CD4-positive, alpha-beta T cell treated with Interleukin-17A for 4 hours (primary cell): ENCODE data around the gene CTNNA3.

Experiments
- DNase-seq: peaks from one replicate; pipeline ENCODE4 v3.0.0-alpha.2; 2020; ENCODE audit warnings: mixed read lengths

The CTNNA3 gene

GRCh38 chr10:66927251-66927935, 768.6 kb downstream of the CTNNA3 start:
- no peak for DNase-seq

DNA sequence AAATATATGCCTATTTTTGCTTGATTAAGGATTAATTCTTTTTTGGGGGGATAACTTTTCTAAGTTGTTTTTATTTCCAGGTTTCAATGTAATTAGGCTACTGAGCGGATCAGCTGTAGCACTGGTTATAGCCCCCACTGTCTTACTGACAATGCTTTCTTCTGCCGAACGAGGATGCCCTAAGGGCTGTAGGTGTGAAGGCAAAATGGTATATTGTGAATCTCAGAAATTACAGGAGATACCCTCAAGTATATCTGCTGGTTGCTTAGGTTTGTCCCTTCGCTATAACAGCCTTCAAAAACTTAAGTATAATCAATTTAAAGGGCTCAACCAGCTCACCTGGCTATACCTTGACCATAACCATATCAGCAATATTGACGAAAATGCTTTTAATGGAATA, 769.2 kb downstream of the CTNNA3 start:
- DNase-seq = no peak

GRCh38 chr10:66925896-66926715, 769.9 kb downstream of the CTNNA3 start, which contains the start of gene LRRTM3:
Gene LRRTM3, plus strand, starts transcription at chr10:66926036.
- no peak for DNase-seq

- DNase-seq = no peak
Observed at GRCh38 chr10:66925373-66925772, 770.6 kb downstream of the CTNNA3 start.

- DNase-seq = no peak
Observed at GRCh38 chr10:66924674-66925345, 771.2 kb downstream of the CTNNA3 start.

GRCh38 chr10:66919248-66919647, 776.7 kb downstream of the CTNNA3 start:
- no peak for DNase-seq

- no peak for DNase-seq
Observed at GRCh38 chr10:66917104-66917503, 778.9 kb downstream of the CTNNA3 start.

DNA sequence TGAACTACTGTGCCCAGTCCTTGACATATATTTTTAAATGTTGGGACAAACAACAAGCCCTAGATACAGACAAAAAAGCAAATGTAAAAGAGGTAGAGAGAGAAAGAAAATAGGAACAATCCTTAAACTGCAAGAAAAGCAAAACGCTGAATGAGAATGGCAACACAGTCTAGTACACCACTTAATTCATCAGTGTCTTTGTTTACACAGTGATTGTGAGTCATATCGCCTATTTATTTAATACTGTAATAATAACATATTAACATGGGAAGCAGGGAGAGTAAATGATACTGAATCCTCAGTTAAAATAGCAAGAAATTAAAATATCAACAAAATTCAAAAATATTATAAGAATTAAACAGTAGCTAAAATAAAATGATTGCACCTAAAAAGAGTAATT, 780.0 kb downstream of the CTNNA3 start:
- DNase-seq = no peak

- no peak for DNase-seq
Observed at GRCh38 chr10:66910671-66911070, 785.3 kb downstream of the CTNNA3 start.

GRCh38 chr10:66892871-66893270, 803.1 kb downstream of the CTNNA3 start:
- no peak for DNase-seq

GRCh38 chr10:66888237-66888636, 807.8 kb downstream of the CTNNA3 start:
- DNase-seq = no peak

DNA sequence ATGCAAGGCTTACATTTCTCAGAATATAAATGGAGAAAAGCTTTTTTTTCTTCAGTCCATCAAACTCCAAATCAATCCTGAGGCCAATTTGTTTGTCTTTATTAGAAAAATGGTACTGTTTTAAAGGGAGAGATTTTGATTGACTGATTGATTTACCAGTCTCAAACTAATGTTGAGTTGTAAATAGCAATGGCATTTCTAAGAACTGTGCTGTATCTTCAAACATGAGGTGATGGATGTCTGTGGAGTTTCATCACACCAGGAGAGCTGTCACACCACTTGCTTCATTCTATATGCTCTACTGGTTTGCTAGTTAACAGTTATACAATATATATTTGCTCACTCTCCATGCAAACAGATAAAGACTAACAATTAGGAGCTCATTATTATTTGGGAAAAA, 809.1 kb downstream of the CTNNA3 start:
- DNase-seq = no peak

- DNase-seq = no peak
Observed at GRCh38 chr10:66882271-66882670, 813.7 kb downstream of the CTNNA3 start.

- DNase-seq = no peak
Observed at GRCh38 chr10:66881814-66882213, 814.2 kb downstream of the CTNNA3 start.

DNA sequence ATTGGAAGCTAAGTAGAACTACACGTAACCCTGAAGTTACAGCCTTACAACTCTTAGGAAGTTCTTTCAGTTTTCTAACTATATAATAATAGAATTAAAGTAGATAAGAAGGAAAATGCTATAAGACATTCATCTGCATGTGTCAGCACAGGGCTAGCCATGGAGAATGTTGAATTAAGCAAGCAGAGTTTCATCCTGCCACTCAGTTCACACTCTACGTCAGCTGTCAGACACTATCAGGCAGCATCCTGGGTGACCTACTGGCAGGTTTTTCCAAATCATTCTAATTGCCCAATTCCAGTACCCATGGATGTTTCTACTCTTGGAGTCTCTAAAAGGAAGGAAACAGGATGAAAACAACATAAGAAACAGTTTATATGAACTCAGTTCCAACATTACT, 815.2 kb downstream of the CTNNA3 start:
- DNase-seq = no peak

GRCh38 chr10:66880292-66880691, 815.7 kb downstream of the CTNNA3 start:
- DNase-seq = no peak

GRCh38 chr10:66877361-66877760, 818.6 kb downstream of the CTNNA3 start:
- DNase-seq = no peak

- DNase-seq = no peak
Observed at GRCh38 chr10:66869635-66870034, 826.4 kb downstream of the CTNNA3 start.

GRCh38 chr10:66862687-66863258, 833.2 kb downstream of the CTNNA3 start:
- no peak for DNase-seq

- DNase-seq = no peak
Observed at GRCh38 chr10:66860376-66860945, 835.5 kb downstream of the CTNNA3 start.

DNA sequence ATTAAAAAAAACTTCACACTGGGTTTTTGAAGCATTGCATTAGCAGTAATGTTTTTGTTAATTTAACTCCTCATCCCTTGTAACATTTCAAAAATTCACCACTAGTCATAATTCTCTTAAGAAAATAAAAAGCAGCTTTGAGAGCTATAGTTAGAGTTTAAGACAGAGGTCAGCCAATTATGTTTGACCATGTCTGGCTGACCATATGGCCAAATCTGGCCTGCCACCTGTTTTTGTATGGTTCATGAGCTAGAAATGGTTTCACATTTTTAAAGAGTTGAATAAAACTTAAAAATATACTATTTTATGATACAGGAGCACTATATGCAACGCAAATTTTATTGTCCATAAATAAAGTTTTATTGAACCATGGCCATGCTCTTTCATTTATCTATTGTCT, 843.2 kb downstream of the CTNNA3 start:
- no peak for DNase-seq

GRCh38 chr10:66848856-66849255, 847.1 kb downstream of the CTNNA3 start:
- DNase-seq = no peak
